HUES48 (cell line): ENCODE measurements around the gene EVL.
"Not testable (repeated sequence)": the region's sequence is repeated elsewhere in the genome, so short reads cannot be mapped to it uniquely, and the experiment has no call there.

Source experiments
- H3K27ac ChIP-seq: one replicate; pipeline ENCODE4 v1.7.0; 2013; ENCODE audit warnings: low read depth, low read length, inconsistent platforms
- H3K27me3 ChIP-seq: 2 replicates; pipeline ENCODE4 v1.6.1; 2013; ENCODE audit warnings: mild to moderate bottlenecking, low read length; ENCODE audit not compliant: control insufficient read depth, insufficient read depth
- H3K36me3 ChIP-seq: 2 replicates; pipeline ENCODE4 v1.6.1; 2013; ENCODE audit warnings: low read length; ENCODE audit not compliant: control insufficient read depth, insufficient read depth
- H3K4me1 ChIP-seq: 2 replicates; pipeline ENCODE4 v1.6.1; 2013; ENCODE audit warnings: mild to moderate bottlenecking, low read length; ENCODE audit not compliant: control insufficient read depth, insufficient read depth
- H3K4me3 ChIP-seq: 2 replicates; pipeline ENCODE4 v1.5.1; 2013; ENCODE audit warnings: mild to moderate bottlenecking, low read depth, low read length
- H3K9ac ChIP-seq: 2 replicates; pipeline ENCODE4 v1.6.1; 2013; ENCODE audit warnings: mild to moderate bottlenecking, low read depth, low read length, moderate library complexity
- H3K9me3 ChIP-seq: 2 replicates; pipeline ENCODE4 v1.6.1; 2013; ENCODE audit warnings: low read length; ENCODE audit not compliant: control insufficient read depth, insufficient read depth

Gene EVL

DNA sequence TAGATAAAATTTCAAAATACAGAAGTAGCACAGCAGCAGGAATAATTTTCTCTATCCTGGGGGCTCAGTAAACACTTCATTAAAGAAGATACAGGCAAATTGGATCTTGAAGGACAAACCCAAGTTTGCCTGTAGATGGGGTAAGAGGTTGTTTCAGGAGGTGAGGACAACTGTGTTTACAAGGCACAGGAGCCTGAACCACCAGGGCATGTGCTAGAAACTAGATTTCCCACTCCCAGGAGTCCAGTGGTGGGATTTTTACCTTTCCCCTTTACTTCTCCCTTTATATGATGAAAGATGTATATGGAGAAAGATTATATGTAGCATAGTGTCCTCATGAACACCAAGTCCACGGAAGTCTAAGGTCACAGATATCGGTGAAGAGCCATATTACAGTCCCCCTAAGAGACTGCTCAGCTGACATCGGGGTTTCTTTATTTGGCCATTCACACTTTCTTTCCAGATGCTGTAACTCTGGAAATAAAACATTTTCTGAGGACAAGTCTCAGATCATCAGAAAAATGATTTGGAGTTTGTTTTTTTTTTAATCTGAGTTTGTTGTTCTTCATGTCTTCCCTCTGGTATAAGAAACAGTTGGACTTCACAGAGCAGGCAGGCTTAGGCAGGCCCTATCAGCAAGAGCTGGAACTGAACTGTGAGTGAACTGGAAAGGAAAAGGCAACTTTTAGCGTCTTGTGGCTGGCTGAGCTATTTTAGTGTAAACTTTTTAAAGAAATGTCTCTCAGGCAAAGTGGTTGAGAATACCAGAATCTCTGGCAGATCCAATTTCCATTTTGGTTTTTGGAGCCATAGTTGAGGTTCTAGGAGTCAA, 8.0 kb upstream of the EVL start:
- H3K4me1 ChIP-seq = no peaks in the 10 kb centered on the region
- no peaks in the 10 kb centered on the region for H3K27me3 ChIP-seq
- H3K27ac ChIP-seq = no peak overlapping the region
- H3K9ac ChIP-seq = no peak overlapping the region
- no peaks in the 10 kb centered on the region for H3K36me3 ChIP-seq
- H3K4me3 ChIP-seq = no peak overlapping the region
- H3K9me3 ChIP-seq = no peaks in the 10 kb centered on the region

DNA sequence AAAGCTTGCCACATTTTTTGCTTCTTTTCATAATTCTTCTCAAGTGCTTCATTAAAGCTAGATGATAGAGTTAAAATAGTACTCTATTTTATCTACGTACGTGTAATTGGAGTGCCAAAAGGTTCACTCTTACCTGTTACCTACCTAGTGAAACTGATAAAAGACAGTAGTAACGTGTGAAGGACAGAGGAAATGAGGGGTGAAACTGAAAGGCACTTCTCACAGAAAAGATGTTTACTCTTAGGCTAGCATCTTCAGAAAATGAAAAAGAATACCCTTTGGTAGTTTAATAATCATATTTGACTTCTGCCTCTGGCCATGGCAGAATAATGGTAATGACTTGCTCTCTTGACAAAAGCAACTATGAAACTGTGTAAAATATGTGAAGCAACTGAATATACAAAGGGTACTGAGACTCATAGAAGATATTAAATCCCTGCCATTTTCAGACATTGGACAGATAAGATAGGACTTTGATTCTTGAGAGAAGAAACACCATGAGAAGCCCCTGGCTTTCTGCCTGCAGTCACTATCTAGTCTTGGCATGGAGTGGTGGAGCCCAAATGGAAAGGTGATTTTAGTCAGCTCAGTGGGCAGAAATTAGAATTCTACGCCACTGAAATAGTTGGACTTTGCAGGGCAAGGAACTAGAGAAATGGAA, 6.3 kb upstream of the EVL start:
- no peak overlapping the region for H3K4me3 ChIP-seq
- H3K27ac ChIP-seq = no peak overlapping the region
- H3K27me3 ChIP-seq = no peaks in the 10 kb centered on the region
- no peaks in the 10 kb centered on the region for H3K9me3 ChIP-seq
- H3K36me3 ChIP-seq = no peaks in the 10 kb centered on the region
- H3K4me1 ChIP-seq = no peaks in the 10 kb centered on the region
- H3K9ac ChIP-seq = no peak overlapping the region

DNA sequence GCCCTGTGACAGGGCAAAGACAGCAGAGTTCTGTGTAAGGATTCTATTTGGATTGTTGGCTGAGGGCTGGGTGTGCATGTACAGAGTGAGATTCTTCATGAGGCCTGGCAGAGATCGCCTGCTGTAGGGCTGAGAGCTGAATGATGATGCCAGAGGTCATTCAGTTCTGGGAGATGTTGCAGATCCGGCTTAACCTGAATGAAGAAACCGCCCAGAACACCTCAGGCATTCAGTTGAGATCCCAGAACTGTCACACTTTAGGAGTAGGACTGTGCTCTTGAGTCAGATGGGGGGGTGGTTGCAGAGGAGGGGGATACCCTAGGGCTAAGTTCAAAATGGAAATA, 5.8 kb upstream of the EVL start:
- H3K27ac ChIP-seq = no peak overlapping the region

DNA sequence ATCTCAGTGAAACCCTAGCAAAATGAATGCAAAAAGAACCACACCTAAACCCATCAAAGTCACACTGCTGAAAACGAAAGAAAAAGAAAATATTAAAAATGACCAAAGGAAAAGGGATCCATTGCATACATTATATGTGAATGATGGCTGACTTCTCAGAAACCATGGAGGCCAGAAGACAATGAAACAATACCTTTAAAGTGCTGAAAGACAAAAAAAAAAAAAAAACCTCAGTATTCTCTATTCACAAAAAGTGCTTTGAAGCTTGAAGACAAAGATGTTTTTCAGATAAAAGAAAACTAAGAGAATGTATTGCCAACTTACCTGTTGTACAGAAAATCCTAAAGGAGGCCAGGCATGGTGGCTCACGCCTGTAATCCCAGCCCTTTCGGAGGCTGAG, 4.5 kb upstream of the EVL start:
- Histone ChIP-seq H3K9me3 (no peaks in the 10 kb centered on the region), H3K9ac (no peak overlapping the region), H3K4me3 (no peak overlapping the region), H3K4me1 (no peaks in the 10 kb centered on the region), H3K27ac (no peak overlapping the region), H3K27me3 (no peaks in the 10 kb centered on the region), H3K36me3 (no peaks in the 10 kb centered on the region)

More for the DNA sequence above, 5.8 kb upstream of the EVL start:
- no peak overlapping the region for H3K9ac ChIP-seq
- no peaks in the 10 kb centered on the region for H3K9me3 ChIP-seq
- H3K27me3 ChIP-seq = no peaks in the 10 kb centered on the region
- no peaks in the 10 kb centered on the region for H3K4me1 ChIP-seq
- H3K4me3 ChIP-seq = no peak overlapping the region
- no peaks in the 10 kb centered on the region for H3K36me3 ChIP-seq

DNA sequence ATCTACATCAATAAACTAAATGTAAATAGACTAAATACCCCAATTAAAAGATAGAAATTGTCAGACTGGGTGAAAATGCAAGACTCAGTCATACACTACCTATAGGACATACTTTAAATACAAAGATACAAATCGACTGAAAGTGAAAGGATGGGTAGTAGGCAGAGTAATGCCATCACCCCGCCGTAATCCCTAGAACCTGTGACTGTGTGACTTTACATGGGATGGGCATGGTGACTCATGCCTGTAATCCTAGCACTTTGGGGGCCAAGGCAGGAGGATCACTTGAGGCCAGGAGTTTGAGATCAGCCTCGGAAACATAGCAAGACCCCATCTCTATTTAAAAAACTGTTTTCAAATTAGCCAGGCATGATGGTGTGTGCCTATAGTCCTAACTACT, 2.6 kb upstream of the EVL start:
- Histone ChIP-seq H3K4me3 (no peak overlapping the region), H3K36me3 (no peaks in the 10 kb centered on the region), H3K9ac (no peak overlapping the region), H3K27me3 (no peaks in the 10 kb centered on the region), H3K4me1 (no peaks in the 10 kb centered on the region), H3K9me3 (no peaks in the 10 kb centered on the region), H3K27ac (no peak overlapping the region)

DNA sequence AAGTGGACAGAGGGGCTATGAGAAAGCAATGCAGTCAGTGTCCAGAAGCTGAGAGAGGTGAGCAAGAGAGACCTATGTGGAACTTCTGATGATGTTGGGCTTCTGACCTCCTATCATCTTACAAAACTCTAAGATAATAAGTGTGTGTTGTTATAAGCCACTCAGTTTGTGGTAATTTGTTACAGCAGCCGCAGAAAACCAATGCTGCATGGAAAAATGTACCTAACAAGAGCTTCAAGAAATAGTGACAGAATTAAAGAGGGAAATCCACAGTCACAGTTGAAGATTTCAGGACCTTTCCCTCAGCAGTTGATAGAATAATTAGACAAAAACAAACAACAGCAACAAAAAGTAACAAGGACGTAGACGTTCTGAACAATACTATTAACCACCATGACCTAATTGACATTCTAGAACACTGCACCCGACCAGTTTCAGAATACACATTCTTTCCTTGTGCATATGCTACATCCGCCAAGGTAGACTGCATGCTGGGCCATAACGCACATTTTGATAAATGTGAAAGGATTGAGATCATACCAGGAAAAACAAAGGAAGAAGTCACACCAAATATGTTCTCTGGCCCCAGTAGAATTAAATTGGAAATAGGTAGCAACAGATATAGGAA, 1.8 kb upstream of the EVL start:
- Histone ChIP-seq H3K9me3 (no peaks in the 10 kb centered on the region), H3K36me3 (no peaks in the 10 kb centered on the region), H3K27ac (no peak overlapping the region), H3K4me3 (no peak overlapping the region), H3K9ac (no peak overlapping the region), H3K27me3 (no peaks in the 10 kb centered on the region), H3K4me1 (no peaks in the 10 kb centered on the region)

DNA sequence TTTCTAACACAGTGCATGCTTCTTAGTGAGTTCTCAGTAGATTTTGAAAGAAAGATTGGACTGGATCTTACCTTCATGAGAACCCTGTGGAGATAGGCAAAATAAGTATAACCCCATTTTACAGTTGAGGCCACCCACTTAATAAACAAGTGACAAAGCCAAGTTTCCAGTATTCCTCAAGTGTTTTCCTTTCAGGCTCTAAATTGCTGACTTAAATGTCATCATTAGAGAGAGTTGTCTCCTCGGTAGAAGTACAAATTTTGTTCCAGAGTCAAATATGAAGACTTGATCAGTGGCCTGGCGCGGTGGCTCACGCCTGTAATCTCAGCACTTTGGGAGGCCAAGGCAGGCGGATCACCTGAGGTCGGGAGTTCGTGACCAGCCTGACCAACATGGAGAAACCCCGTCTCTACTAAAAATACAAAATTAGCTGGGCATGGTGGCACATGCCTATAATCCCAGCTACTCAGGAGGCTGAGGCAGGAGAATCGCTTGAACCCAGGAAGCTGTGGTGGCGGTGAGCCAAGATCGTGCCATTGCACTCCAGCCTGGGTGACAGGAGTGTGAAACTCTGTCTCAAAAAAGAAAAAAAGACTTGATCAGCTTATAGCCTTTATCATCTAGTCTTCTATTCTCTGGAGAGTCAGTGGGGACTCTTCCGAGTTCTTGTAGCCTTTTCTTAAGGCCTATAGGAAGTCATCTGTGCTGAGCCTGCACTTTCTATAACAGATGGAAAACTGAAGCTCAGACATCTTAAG, 708 bp upstream of the EVL start:
- H3K9ac ChIP-seq, H3K4me3 ChIP-seq, H3K27me3 ChIP-seq, H3K9me3 ChIP-seq, H3K36me3 ChIP-seq, H3K4me1 ChIP-seq, H3K27ac ChIP-seq: not testable (repeated sequence)

DNA sequence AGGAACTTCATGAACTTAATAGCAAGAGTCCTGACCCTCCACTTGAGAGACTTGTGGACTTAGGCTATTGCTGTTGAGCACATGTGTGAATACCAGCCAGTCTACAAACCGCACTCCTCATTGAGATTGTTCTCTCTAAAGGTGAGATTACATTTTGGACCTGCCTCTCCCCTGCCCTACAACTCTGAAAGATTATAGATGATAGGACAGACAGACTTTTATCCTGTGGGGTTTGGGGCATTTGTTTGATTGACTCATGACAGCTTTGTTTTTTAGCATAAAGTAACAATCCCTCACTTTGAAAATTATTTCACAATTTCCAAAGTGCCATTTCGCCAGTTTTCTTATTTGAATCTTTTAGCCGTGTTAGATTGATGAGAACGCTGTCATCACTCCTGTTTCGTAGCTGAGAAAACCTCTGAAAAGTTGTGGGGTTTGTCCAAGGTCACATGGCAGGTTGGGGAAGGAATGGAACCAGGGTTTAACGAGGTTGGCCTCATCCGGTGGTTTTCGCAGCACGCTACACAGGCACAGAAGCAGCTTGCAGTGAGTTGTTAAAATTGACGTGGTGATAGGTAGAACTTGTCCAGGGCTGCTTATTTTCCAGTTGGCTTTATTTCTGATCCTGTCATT, 836 bp downstream of the EVL start:
- Histone ChIP-seq H3K9me3 (no peaks in the 10 kb centered on the region), H3K4me3 (no peak overlapping the region), H3K36me3 (no peaks in the 10 kb centered on the region), H3K4me1 (no peaks in the 10 kb centered on the region), H3K27me3 (no peaks in the 10 kb centered on the region), H3K9ac (no peak overlapping the region), H3K27ac (no peak overlapping the region)

DNA sequence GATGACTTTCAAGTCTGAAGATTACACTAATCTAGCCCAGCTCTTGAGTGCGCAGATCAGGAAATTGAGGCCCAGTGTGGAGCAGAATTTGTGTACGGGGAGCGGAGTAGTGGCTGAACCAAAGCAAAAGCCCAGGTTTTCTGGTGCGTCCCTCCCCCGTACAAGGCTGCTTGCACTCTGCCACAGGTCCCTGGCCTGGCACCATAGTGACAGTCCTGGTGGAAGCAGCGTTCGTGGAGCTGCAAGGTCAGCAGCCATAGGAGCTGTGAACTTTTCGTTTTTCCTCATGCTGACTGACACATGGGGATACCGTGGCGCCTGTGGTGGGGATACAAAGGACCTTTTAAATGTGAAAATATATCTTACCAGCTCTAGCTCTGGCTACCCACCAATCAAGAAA, 1.7 kb downstream of the EVL start:
- Histone ChIP-seq H3K9me3 (no peaks in the 10 kb centered on the region), H3K9ac (no peak overlapping the region), H3K36me3 (no peaks in the 10 kb centered on the region), H3K4me1 (no peaks in the 10 kb centered on the region), H3K27me3 (no peaks in the 10 kb centered on the region), H3K4me3 (no peak overlapping the region), H3K27ac (no peak overlapping the region)

DNA sequence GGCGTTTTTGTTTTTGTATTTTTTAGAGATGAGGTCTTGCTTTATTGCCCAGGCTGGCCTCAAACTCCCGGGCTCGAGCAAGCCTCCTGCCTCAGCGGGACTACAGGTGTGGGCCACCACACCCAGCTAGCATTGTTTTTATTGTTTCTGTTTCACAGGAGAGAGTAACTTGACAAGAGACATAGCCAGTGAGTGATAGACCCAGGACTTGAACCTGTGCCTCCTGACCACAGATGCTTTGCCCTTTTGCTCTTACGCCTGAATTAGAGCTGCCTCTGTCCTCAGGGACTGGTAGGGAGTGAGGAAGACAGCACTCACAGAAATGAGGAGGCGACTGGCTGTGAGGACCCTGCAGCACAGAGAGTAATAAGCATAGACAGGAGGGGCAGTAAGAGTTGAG, 2.3 kb downstream of the EVL start:
- Histone ChIP-seq H3K4me1 (no peaks in the 10 kb centered on the region), H3K27ac (no peak overlapping the region), H3K9me3 (no peaks in the 10 kb centered on the region), H3K36me3 (no peaks in the 10 kb centered on the region), H3K9ac (no peak overlapping the region), H3K27me3 (no peaks in the 10 kb centered on the region), H3K4me3 (no peak overlapping the region)
